Posterior vena cava (tissue), 2 donors: ENCODE data around the gene C5orf58. TPM values are rescaled to one million over a fixed set of nuclear protein-coding genes. Genes with fewer than 3 reads are reported as not detected.

Source experiments
- DNase-seq: peaks from one replicate; pipeline ENCODE4 v3.0.0-alpha.2; 2020; ENCODE audit warnings: low spot score
- intact Hi-C, 2 donors: fragments of 100-400 bp; cut with DNase I; formaldehyde crosslinking; loops; one replicate each; pipeline versions ENCODE4 v1.14.1 to v1.14.2; 2022 to 2023
- long read RNA-seq, 2 donors: library from polyadenylated mRNA; unstranded; transcript quantifications; one replicate each; pipeline ENCODE4 v2.0.0, GENCODE V29; 2020 to 2021
- total RNA-seq, 2 donors: library from RNA; stranded (reverse); fragmentation: NEBNext Ultra II Directional; extraction: Animal tissue kit (Norgen Biotek cat#: 25700); gene quantifications; one replicate each; pipeline ENCODE4 v1.2.1, GENCODE V29; 2021
- donor health status: DM: yes; HTN: yes; CAD: no.
- donor health status: DM: yes; HTN: yes; CAD: no.

C5orf58 gene
- total RNA-seq: not detected
- long read RNA-seq, donor 1: 0 reads
- long read RNA-seq, donor 2: 0 reads

- intact Hi-C loops: loop anchor here in 1 of 2 donors (5.0 kb wide), 1 partner anchor 185 kb away; no protein-coding TSS in a partner anchor
- DNase-seq: peak; percentile 78
Observed at GRCh38 chr5:170232786-170233185, at the start of gene C5orf58. Gene C5orf58, plus strand, starts transcription at chr5:170232985. Its CDS starts 1,992 bp downstream, at chr5:170234977.

GRCh38 chr5:170183816-170184687 is 48.7 kb upstream of the C5orf58 start:
- DNase-seq: no peak
- intact Hi-C loops: loop anchor here in 1 of 2 donors (10.0 kb wide), 1 partner anchor 79 kb away; the partner anchor contains the start of gene FOXI1

GRCh38 chr5:170184737-170185136 is 48.0 kb upstream of the C5orf58 start:
- DNase-seq: no peak
- intact Hi-C loops: loop anchor here in 1 of 2 donors (10.0 kb wide), 1 partner anchor 80 kb away; the partner anchor contains the start of gene FOXI1

GRCh38 chr5:170186156-170186555 is 46.6 kb upstream of the C5orf58 start:
- DNase-seq: no peak
- intact Hi-C loops: loop anchor here in 1 of 2 donors (10.0 kb wide), 1 partner anchor 81 kb away; the partner anchor contains the start of gene FOXI1

GRCh38 chr5:170186856-170187255 is 45.9 kb upstream of the C5orf58 start:
- intact Hi-C loops: loop anchor here in 1 of 2 donors (10.0 kb wide), 1 partner anchor 82 kb away; the partner anchor contains the start of gene FOXI1
- DNase-seq: no peak

- intact Hi-C loops: no loop called here
Observed at GRCh38 chr5:170190436-170191134, 42.2 kb upstream of the C5orf58 start.

GRCh38 chr5:170192829-170193228 is 40.0 kb upstream of the C5orf58 start:
- intact Hi-C loops: no loop called here
- DNase-seq: no peak

More at GRCh38 chr5:170190436-170191134, 42.2 kb upstream of the C5orf58 start:
- no peak for DNase-seq

- intact Hi-C loops: no loop called here
Observed at GRCh38 chr5:170195961-170196360, 36.8 kb upstream of the C5orf58 start.

GRCh38 chr5:170200876-170201275 is 31.9 kb upstream of the C5orf58 start:
- intact Hi-C loops: no loop called here
- no peak for DNase-seq

More at GRCh38 chr5:170195961-170196360, 36.8 kb upstream of the C5orf58 start:
- DNase-seq: no peak

- intact Hi-C loops: no loop called here
- DNase-seq: no peak
Observed at GRCh38 chr5:170201311-170201710, 31.5 kb upstream of the C5orf58 start.

- intact Hi-C loops: no loop called here
Observed at GRCh38 chr5:170202117-170202516, 30.7 kb upstream of the C5orf58 start.

GRCh38 chr5:170204202-170204601 is 28.6 kb upstream of the C5orf58 start:
- DNase-seq: no peak
- intact Hi-C loops: no loop called here

More at GRCh38 chr5:170202117-170202516, 30.7 kb upstream of the C5orf58 start:
- no peak for DNase-seq

GRCh38 chr5:170206216-170206615 is 26.6 kb upstream of the C5orf58 start:
- intact Hi-C loops: no loop called here
- no peak for DNase-seq

- no peak for DNase-seq
- intact Hi-C loops: no loop called here
Observed at GRCh38 chr5:170206958-170207357, 25.8 kb upstream of the C5orf58 start.

- no peak for DNase-seq
- intact Hi-C loops: no loop called here
Observed at GRCh38 chr5:170211575-170212334, 21.0 kb upstream of the C5orf58 start.

- intact Hi-C loops: no loop called here
- DNase-seq: no peak
Observed at GRCh38 chr5:170216257-170216864, 16.4 kb upstream of the C5orf58 start.

GRCh38 chr5:170217831-170218230 is 15.0 kb upstream of the C5orf58 start:
- intact Hi-C loops: no loop called here
- DNase-seq: no peak

- intact Hi-C loops: no loop called here
Observed at GRCh38 chr5:170218726-170219125, 14.1 kb upstream of the C5orf58 start.

GRCh38 chr5:170219615-170220014 is 13.2 kb upstream of the C5orf58 start:
- intact Hi-C loops: loop anchor here (10.0 kb wide), 3 partner anchors 125 to 415 kb away; no protein-coding TSS in a partner anchor

More at GRCh38 chr5:170218726-170219125, 14.1 kb upstream of the C5orf58 start:
- no peak for DNase-seq

More at GRCh38 chr5:170219615-170220014, 13.2 kb upstream of the C5orf58 start:
- DNase-seq: no peak
